GM13976 (cell line): ENCODE measurements around the gene PIP4K2B.

Experiments
- DNase-seq: peaks from one replicate; pipeline ENCODE4 v3.0.0; 2012; ENCODE audit warnings: low spot score
- CTCF ChIP-seq: IDR thresholded peaks from 2 replicates; pipeline ENCODE4 v1.5.1; 2012; ENCODE audit warnings: borderline replicate concordance, mild to moderate bottlenecking; ENCODE audit not compliant: insufficient read depth; ENCODE audit errors: extremely low read depth, missing control alignments, control extremely low read depth
- in situ Hi-C: fragments of 300-500 bp; cut with MboI; formaldehyde crosslinking; loops from one replicate; pipeline ENCODE4 v1.12.0; 2022; ENCODE audit warnings: low sequenced_read_pairs, mixed read lengths, inconsistent platforms; ENCODE audit not compliant: unreplicated experiment

PIP4K2B gene

GRCh38 chr17:38745545-38745944 lies 53.8 kb downstream of the PIP4K2B start:
- in situ Hi-C loops: no loop called here
- no peak for TF ChIP-seq CTCF
- no peak for DNase-seq

- in situ Hi-C loops: loop anchor here (5.0 kb wide), 1 partner anchor 66 kb away; no protein-coding TSS in a partner anchor
- TF ChIP-seq CTCF: no peak
- no peak for DNase-seq
Measured at GRCh38 chr17:38743556-38744171, 55.7 kb downstream of the PIP4K2B start.

GRCh38 chr17:38742411-38743308 lies 56.7 kb downstream of the PIP4K2B start:
- in situ Hi-C loops: loop anchor here (5.0 kb wide), 1 partner anchor 65 kb away; no protein-coding TSS in a partner anchor
- no peak for TF ChIP-seq CTCF
- DNase-seq: no peak

- in situ Hi-C loops: loop anchor here (5.0 kb wide), 1 partner anchor 65 kb away; no protein-coding TSS in a partner anchor
- TF ChIP-seq CTCF: no peak
- no peak for DNase-seq
Measured at GRCh38 chr17:38741921-38742410, 57.4 kb downstream of the PIP4K2B start.

GRCh38 chr17:38741461-38741860 lies 57.9 kb downstream of the PIP4K2B start:
- no peak for DNase-seq
- no peak for TF ChIP-seq CTCF
- in situ Hi-C loops: loop anchor here (5.0 kb wide), 1 partner anchor 64 kb away; no protein-coding TSS in a partner anchor

- in situ Hi-C loops: loop anchor here (5.0 kb wide), 1 partner anchor 64 kb away; no protein-coding TSS in a partner anchor
- TF ChIP-seq CTCF: no peak
- DNase-seq: no peak
Measured at GRCh38 chr17:38740806-38741205, 58.5 kb downstream of the PIP4K2B start.
